Breast epithelium (tissue), 3 donors: ENCODE measurements around the gene PRSS8. TPM values are rescaled to one million over a fixed set of nuclear protein-coding genes. Genes with fewer than 3 reads are reported as not detected.

Source experiments
- total RNA-seq, 3 donors: library from RNA; depleted of rRNA; stranded (reverse); fragments of >200 nt; gene quantifications; one replicate each; pipeline ENCODE4 v1.1.0, GENCODE V29; 2016

PRSS8 gene
- total RNA-seq, 3 donors from 2014 or later, result 23.6 to 54.4 TPM; not detected in 1

Other genes starting within 250 kb of the PRSS8 start
- 10 to 100 TPM; 29.4 to 47.2 (median 36.2) TPM for gene BCL7C, start 241.7 kb downstream of the PRSS8 start, total RNA-seq
- gene CTF1, start 239.1 kb downstream of the PRSS8 start, total RNA-seq, result 1 to 10 TPM; 2.6 to 4.5 (median 3.4) TPM
- 10 to 100 TPM in 1 of 3 donors, 1 to 10 TPM in 2; 4.5 to 12.7 (median 9.2) TPM for gene FBXL19, start 212.2 kb downstream of the PRSS8 start, total RNA-seq
- gene ORAI3, start 186.7 kb downstream of the PRSS8 start, total RNA-seq, result 10 to 100 TPM; 20.0 to 40.5 (median 25.9) TPM
- 1 to 10 TPM; 4.8 to 5.6 (median 5.1) TPM for gene SETD1A, start 178.0 kb downstream of the PRSS8 start, total RNA-seq
- gene HSD3B7, start 150.5 kb downstream of the PRSS8 start, total RNA-seq, result 10 to 100 TPM; 12.1 to 27.8 (median 26.9) TPM
- 1 to 10 TPM; 1.6 to 2.6 (median 2.6) TPM for gene STX1B, start 125.1 kb downstream of the PRSS8 start, total RNA-seq
- gene STX4, start 102.2 kb downstream of the PRSS8 start, total RNA-seq, result 10 to 100 TPM; 44.3 to 59.0 (median 52.2) TPM
- 1 to 10 TPM; 6.7 to 8.9 (median 8.8) TPM for gene ZNF668, start 61.5 kb downstream of the PRSS8 start, total RNA-seq
- gene ZNF646, start 61.3 kb downstream of the PRSS8 start, total RNA-seq, result 10 to 100 TPM; 12.5 to 17.3 (median 13.1) TPM
- 1 to 10 TPM; 1.3 to 2.0 (median 1.3) TPM for gene PRSS53, start 46.8 kb downstream of the PRSS8 start, total RNA-seq
- 100 to 1,000 TPM in 1 of 3 donors, 10 to 100 TPM in 2; 82.6 to 143 (median 86.3) TPM for gene VKORC1, start 40.9 kb downstream of the PRSS8 start, total RNA-seq
- 10 to 100 TPM; 31.8 to 33.6 (median 33.5) TPM for gene BCKDK, start 27.3 kb downstream of the PRSS8 start, total RNA-seq
- 10 to 100 TPM; 53.6 to 85.0 (median 67.8) TPM for gene KAT8, start 18.1 kb downstream of the PRSS8 start, total RNA-seq
- 1 to 10 TPM in 2 of 3 donors, under 1 TPM in 1; 0.98 to 8.3 (median 2.0) TPM for gene PRSS36, start 14.3 kb upstream of the PRSS8 start, total RNA-seq
- gene FUS, start 44.4 kb upstream of the PRSS8 start, total RNA-seq, result 10 to 100 TPM; 59.0 to 78.3 (median 73.9) TPM
- gene PYCARD, start 67.0 kb upstream of the PRSS8 start, total RNA-seq, result 10 to 100 TPM; 32.9 to 50.2 (median 35.7) TPM
- gene TRIM72, start 78.4 kb upstream of the PRSS8 start, total RNA-seq, result under 1 TPM in 2 of 3 donors, not detected in 1; under 0.01 TPM
- not detected for gene PYDC1, start 81.4 kb upstream of the PRSS8 start, total RNA-seq
- gene ITGAM, start 124.2 kb upstream of the PRSS8 start, total RNA-seq, result 10 to 100 TPM in 1 of 3 donors, 1 to 10 TPM in 2; 5.2 to 23.5 (median 8.0) TPM
- 10 to 100 TPM in 1 of 3 donors, 1 to 10 TPM in 2; 3.6 to 16.8 (median 5.1) TPM for gene ITGAX, start 219.4 kb upstream of the PRSS8 start, total RNA-seq